Measurements from ENCODE around the gene WWOX.
"Not testable (repeated sequence)": the region's sequence is repeated elsewhere in the genome, so short reads cannot be mapped to it uniquely, and the experiment has no call there.

The WWOX gene

GRCh38 chr16:78594191-78594590 lies 494.7 kb downstream of the WWOX start:
- in situ Hi-C loops (cut with MboI; ENCODE audit: low sequenced_read_pairs), result no loop called here

GRCh38 chr16:78596348-78596995 lies 497.0 kb downstream of the WWOX start:
- in situ Hi-C loops (cut with MboI; ENCODE audit: low sequenced_read_pairs), result no loop called here

- in situ Hi-C loops (cut with MboI; ENCODE audit: low sequenced_read_pairs), result no loop called here
Measured at GRCh38 chr16:78596996-78597422, 497.6 kb downstream of the WWOX start.

- in situ Hi-C loops (cut with MboI; ENCODE audit: low sequenced_read_pairs), result no loop called here
Measured at GRCh38 chr16:78597809-78598570, 498.5 kb downstream of the WWOX start.

- in situ Hi-C loops (cut with MboI; ENCODE audit: low sequenced_read_pairs), result no loop called here
Measured at GRCh38 chr16:78599271-78599670, 499.8 kb downstream of the WWOX start.

- in situ Hi-C loops (cut with MboI; ENCODE audit: low sequenced_read_pairs), result not testable (repeated sequence)
Measured at GRCh38 chr16:78604423-78605062, 505.1 kb downstream of the WWOX start.

GRCh38 chr16:78605548-78606101 lies 506.2 kb downstream of the WWOX start:
- in situ Hi-C loops (cut with MboI; ENCODE audit: low sequenced_read_pairs), result no loop called here

GRCh38 chr16:78606545-78606944 lies 507.1 kb downstream of the WWOX start:
- in situ Hi-C loops (cut with MboI; ENCODE audit: low sequenced_read_pairs), result no loop called here

- in situ Hi-C loops (cut with MboI; ENCODE audit: low sequenced_read_pairs), result no loop called here
Measured at GRCh38 chr16:78607022-78607421, 507.6 kb downstream of the WWOX start.

GRCh38 chr16:78607465-78607864 lies 508.0 kb downstream of the WWOX start:
- in situ Hi-C loops (cut with MboI; ENCODE audit: low sequenced_read_pairs), result no loop called here

- in situ Hi-C loops (cut with MboI; ENCODE audit: low sequenced_read_pairs), result no loop called here
Measured at GRCh38 chr16:78608305-78608776, 508.9 kb downstream of the WWOX start.

- in situ Hi-C loops (cut with MboI; ENCODE audit: low sequenced_read_pairs), result no loop called here
Measured at GRCh38 chr16:78609402-78610274, 510.2 kb downstream of the WWOX start.

- in situ Hi-C loops (cut with MboI; ENCODE audit: low sequenced_read_pairs), result no loop called here
Measured at GRCh38 chr16:78611318-78611717, 511.9 kb downstream of the WWOX start.

GRCh38 chr16:78619811-78620210 lies 520.4 kb downstream of the WWOX start:
- in situ Hi-C loops (cut with MboI; ENCODE audit: low sequenced_read_pairs), result no loop called here

- in situ Hi-C loops (cut with MboI; ENCODE audit: low sequenced_read_pairs), result no loop called here
Measured at GRCh38 chr16:78620291-78620690, 520.8 kb downstream of the WWOX start.

- in situ Hi-C loops (cut with MboI; ENCODE audit: low sequenced_read_pairs), result no loop called here
Measured at GRCh38 chr16:78623796-78624195, 524.3 kb downstream of the WWOX start.

- in situ Hi-C loops (cut with MboI; ENCODE audit: low sequenced_read_pairs), result no loop called here
Measured at GRCh38 chr16:78624366-78624765, 524.9 kb downstream of the WWOX start.

GRCh38 chr16:78628461-78629045 lies 529.1 kb downstream of the WWOX start:
- in situ Hi-C loops (cut with MboI; ENCODE audit: low sequenced_read_pairs), result no loop called here

- in situ Hi-C loops (cut with MboI; ENCODE audit: low sequenced_read_pairs), result no loop called here
Measured at GRCh38 chr16:78629173-78629572, 529.7 kb downstream of the WWOX start.

GRCh38 chr16:78630102-78630501 lies 530.6 kb downstream of the WWOX start:
- in situ Hi-C loops (cut with MboI; ENCODE audit: low sequenced_read_pairs), result no loop called here

Measured in HL-60/S4 treated with retinoic acid at 250 ng/mL for 4 days and 3 days (cell line).